ENCODE data around the gene P2RY11.
A peak's percentile ranks its signal among the peaks of the same experiment; 100 is the strongest.

DNA sequence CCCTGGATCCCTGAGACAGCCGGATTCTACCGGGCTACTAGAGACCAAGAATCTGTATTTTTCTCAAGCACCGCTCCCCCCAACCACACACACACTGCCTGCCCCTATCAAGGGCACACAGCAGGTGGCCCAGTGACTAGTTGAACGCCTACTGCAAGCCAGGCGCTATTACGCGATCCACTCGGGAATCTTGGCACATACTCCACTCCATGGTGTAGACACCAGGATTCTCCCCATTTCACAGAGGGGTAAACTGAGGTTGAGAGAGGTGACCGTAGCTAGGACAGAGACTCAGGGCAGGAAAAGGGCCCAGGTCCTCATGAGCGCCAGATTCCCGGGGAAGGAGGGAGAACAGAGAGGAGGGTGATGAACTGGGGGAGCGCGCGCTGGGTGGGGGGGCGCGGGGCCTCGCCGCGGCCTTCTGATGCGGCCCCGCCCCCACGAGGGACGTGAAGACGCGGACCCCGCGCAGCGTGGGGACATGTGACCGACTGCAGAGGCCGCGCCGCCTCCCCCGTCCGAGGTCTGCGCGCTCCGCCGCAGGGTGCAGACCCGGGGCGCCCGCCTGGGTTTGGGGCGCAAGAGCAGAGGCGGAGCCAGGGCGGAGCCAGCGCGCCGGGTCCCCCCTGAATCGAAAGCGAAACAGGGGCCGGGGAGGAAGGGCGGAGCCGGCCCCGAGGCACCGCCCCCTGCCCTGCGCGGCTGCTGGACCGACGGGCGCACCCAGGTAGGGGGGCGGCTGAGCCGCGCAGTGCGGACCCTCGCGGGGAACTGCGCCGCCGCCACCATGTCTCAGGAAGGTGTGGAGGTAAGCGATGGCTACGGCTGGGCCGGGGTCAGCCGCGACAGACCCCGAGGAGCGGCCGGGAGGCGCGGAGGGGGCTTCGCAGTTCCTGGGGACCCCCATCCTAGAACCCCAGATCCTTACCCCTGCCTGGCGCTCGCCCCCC lies 25.6 kb upstream of the P2RY11 start, which contains the start of gene SHFL:
- TF ChIP-seq EP300 (IDR thresholded peaks at IDR 0.05; ENCODE audit: low read depth) (no peak), CTCF (IDR thresholded peaks at IDR 0.05) (no peak), POLR2A (IDR thresholded peaks at IDR 0.05) (no peak), POLR2AphosphoS5 (IDR thresholded peaks at IDR 0.05) (peak in 2 of 3 donors; percentile 19 to 37)
